ENCODE results near the gene COA6.

- TF ChIP-seq EP300 (IDR thresholded peaks at IDR 0.05) (no peak), CTCF (IDR thresholded peaks at IDR 0.05) (no peak)
Observed at GRCh38 chr1:234345237-234345636, 28.0 kb upstream of the COA6 start.

Data from suprapubic skin (tissue), 3 donors.